IMR-90 (cell line): ENCODE measurements around the gene ATP8B3. TPM values are rescaled to one million over a fixed set of nuclear protein-coding genes. Genes with fewer than 3 reads are reported as not detected.

Experiments
- polyA plus RNA-seq, 3 experiments: library from polyadenylated mRNA; depleted of rRNA; stranded (reverse); fragments of >200 nt; gene quantifications; 2 replicates each; pipeline ENCODE4 v1.2.3, GENCODE V29; 2012; ENCODE audit warnings: low replicate concordance in 1 of 3
- total RNA-seq: library from RNA; depleted of rRNA; stranded (reverse); fragments of >200 nt; gene quantifications from 2 replicates; pipeline ENCODE4 v1.2.3, GENCODE V29; 2012
- TF ChIP-seq, protein P1 (sequence below): conservative IDR thresholded peaks from 2 replicates; pipeline ENCODE4 v1.5.1; 2012; ENCODE audit warnings: mild to moderate bottlenecking, low read depth, low read length, improper control_type of control experiment

The ATP8B3 gene
- total and polyA plus RNA-seq, 2 of the 4 experiments (the other 2 are of a cell fraction): 1.6 to 8.1 TPM

DNA sequence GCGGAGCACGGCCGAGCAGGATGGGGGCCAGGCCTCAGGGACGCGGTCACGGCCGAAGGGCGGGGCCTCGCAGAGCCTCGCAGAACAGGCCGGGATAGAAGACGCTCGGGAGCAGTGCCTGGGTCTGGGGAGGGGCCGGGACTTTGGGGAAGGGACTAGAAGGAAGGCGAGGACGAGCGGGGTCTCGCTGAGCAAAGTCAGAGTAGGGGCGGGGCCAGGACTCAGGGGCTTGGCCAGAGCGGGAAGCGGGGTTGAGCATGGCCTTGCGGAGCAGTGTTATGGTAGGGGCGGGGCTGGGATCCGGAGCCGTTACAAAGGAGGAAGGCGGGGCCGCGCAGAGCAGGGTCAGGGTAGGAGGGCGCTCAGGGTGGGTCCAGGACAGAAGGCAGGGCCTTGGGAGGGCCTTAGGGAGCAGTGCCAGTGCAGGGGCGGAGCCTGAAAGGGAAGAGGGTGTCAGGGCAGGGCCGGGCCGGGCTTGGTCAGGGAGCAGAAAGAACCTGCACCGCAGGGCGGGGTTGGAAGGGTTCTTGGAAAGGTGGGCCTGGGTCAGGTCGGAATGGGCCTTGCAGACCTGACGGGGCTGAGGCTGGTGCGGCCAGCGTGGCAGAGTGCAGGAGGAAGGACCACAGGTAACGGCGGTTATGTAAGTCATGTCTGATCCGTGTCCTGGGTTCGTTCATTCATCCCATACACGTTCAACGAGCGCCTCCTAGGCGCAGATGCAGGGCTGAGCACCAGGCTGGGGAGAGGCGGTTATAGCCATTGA, 533 bp upstream of the ATP8B3 start (continued):
- TF ChIP-seq, protein P1, sequence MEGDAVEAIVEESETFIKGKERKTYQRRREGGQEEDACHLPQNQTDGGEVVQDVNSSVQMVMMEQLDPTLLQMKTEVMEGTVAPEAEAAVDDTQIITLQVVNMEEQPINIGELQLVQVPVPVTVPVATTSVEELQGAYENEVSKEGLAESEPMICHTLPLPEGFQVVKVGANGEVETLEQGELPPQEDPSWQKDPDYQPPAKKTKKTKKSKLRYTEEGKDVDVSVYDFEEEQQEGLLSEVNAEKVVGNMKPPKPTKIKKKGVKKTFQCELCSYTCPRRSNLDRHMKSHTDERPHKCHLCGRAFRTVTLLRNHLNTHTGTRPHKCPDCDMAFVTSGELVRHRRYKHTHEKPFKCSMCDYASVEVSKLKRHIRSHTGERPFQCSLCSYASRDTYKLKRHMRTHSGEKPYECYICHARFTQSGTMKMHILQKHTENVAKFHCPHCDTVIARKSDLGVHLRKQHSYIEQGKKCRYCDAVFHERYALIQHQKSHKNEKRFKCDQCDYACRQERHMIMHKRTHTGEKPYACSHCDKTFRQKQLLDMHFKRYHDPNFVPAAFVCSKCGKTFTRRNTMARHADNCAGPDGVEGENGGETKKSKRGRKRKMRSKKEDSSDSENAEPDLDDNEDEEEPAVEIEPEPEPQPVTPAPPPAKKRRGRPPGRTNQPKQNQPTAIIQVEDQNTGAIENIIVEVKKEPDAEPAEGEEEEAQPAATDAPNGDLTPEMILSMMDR: peak; percentile 60
